ENCODE data around the gene IKZF2. TPM values are rescaled to one million over a fixed set of nuclear protein-coding genes. Genes with fewer than 3 reads are reported as not detected.

Gene IKZF2
- total and polyA plus RNA-seq, 10 of the 15 experiments (the other 5 are each of a cell fraction or from before 2014, with no cell fraction given) = 15.2 to 266 (median 87.2) TPM

GRCh38 chr2:212970132-212970531, 181.3 kb downstream of the IKZF2 start:
- in situ Hi-C loops (cut with MboI) = no loop called here
- FAIRE-seq (no peak), DNase-seq (ENCODE audit: low read depth, low spot score) (no peak), ATAC-seq (no peak)
- ChIA-PET RAD21 (ENCODE audit: unreplicated experiment) (no interaction called here), POLR2A (interaction anchor here (0.8 kb wide), 1 partner anchor 170 kb away, joined by 3 read pairs; no protein-coding TSS in a partner anchor), SMC1A (ENCODE audit: uncharacterized antibody, unreplicated experiment) (interaction anchor here (0.8 to 2.3 kb wide), 7 partner anchors 9 to 176 kb away, joined by 3 to 13 read pairs (median 3); no protein-coding TSS in a partner anchor), CTCF (interaction anchor here (1.1 to 1.5 kb wide), 3 partner anchors 9 to 193 kb away, joined by 3 to 4 read pairs (median 3); no protein-coding TSS in a partner anchor)
- BruUV-seq (replicated peaks) = no TSS peak
- Histone ChIP-seq H3K4me2 (ENCODE audit: control insufficient read depth, insufficient read depth) (no peak overlapping the region), H3K27me3 (replicated peaks in 1 of 2; ENCODE audit: control insufficient read depth in 2 of 2, insufficient read depth in 2 of 2, low read length in 1 of 2) (no peaks in the 10 kb centered on the region), H4K20me1 (ENCODE audit: control insufficient read depth, insufficient read depth) (no peaks in the 10 kb centered on the region), H3K9ac (ENCODE audit: control insufficient read depth, insufficient read depth, low read length) (no peak overlapping the region), H2AFZ (ENCODE audit: control insufficient read depth, low read depth, low read length) (no peak overlapping the region), H3K4me1 (ENCODE audit: control insufficient read depth, insufficient read depth, low read length) (no peaks in the 10 kb centered on the region), H3K36me3 (ENCODE audit: control insufficient read depth in 2 of 2, insufficient read depth in 2 of 2, low read length in 1 of 2) (peaks cover 3 to 17% of the 10 kb centered on the region in 2 experiments; a peak in 3 of 4 replicates), H3K27ac (ENCODE audit: control insufficient read depth, insufficient read depth) (no peak overlapping the region), H3K79me2 (ENCODE audit: control insufficient read depth, insufficient read depth, low read length) (no peaks in the 10 kb centered on the region), H3K4me3 (no peak overlapping the region), H3K9me3 (replicated peaks; ENCODE audit: control insufficient read depth, insufficient read depth, low read length) (no peaks in the 10 kb centered on the region)
- TF ChIP-seq BCL11A (IDR thresholded peaks at IDR 0.05; ENCODE audit: low read depth, low read length) (no peak), BHLHE40 (IDR thresholded peaks at IDR 0.05; ENCODE audit: borderline replicate concordance in 1 of 2, low read depth in 2 of 2, low read length in 1 of 2) (no peak), ATF3 (IDR thresholded peaks at IDR 0.05; ENCODE audit: borderline replicate concordance, extremely low read depth, low read depth, low read length) (no peak), RELB (IDR thresholded peaks at IDR 0.05; ENCODE audit: low read depth) (no peak), BACH1 (IDR thresholded peaks at IDR 0.05; ENCODE audit: borderline replicate concordance) (no peak), ZNF207 (IDR thresholded peaks at IDR 0.05; ENCODE audit: borderline replicate concordance) (no peak), ZBTB4 (CRISPR knock-in tag; IDR thresholded peaks at IDR 0.05) (no peak), NRF1 (conservative IDR thresholded peaks at IDR 0.05; ENCODE audit: low read depth, low read length) (no peak), CTCF (IDR thresholded peaks at IDR 0.05 in 2 of 3, conservative IDR thresholded peaks at IDR 0.05 in 1 of 3; ENCODE audit: control insufficient read depth in 2 of 3, extremely low read depth in 1 of 3, insufficient read depth in 1 of 3, low read depth in 3 of 3, low read length in 3 of 3) (no peak), SUPT20H (IDR thresholded peaks at IDR 0.05; ENCODE audit: borderline replicate concordance, control insufficient read depth, low read depth, low read length) (no peak), TCF3 (IDR thresholded peaks at IDR 0.05; ENCODE audit: borderline replicate concordance, insufficient read depth, low read depth, low read length) (no peak)
- intact Hi-C loops (cut with micrococcal nuclease; ENCODE audit: unreplicated experiment) = no loop called here

Data from GM12878 (cell line).